Motor neuron (in vitro differentiated cells): ENCODE results near the gene IRF2. TPM values are rescaled to one million over a fixed set of nuclear protein-coding genes. Genes with fewer than 3 reads are reported as not detected.

Experiments
- ATAC-seq, 8 experiments: fragments of 200-7000 bp; cut with Tn5 transposase; replicated peaks in 6 of 8; 2 replicates each; pipeline ENCODE4 v1.8.0; 2021; ENCODE audit warnings: mild to moderate bottlenecking in 8 of 8, moderate library complexity in 8 of 8
- H3K27ac ChIP-seq, 2 donors: fragments of 250-450 bp; sonication (Bioruptor Pico); 2 replicates each; pipeline ENCODE4 v1.9.0; 2021; ENCODE audit warnings: antibody characterized with exemption in 2 of 2, mild to moderate bottlenecking in 2 of 2, moderate library complexity in 1 of 2
- H3K4me1 ChIP-seq, 2 donors: fragments of 250-450 bp; sonication (Bioruptor Pico); replicated peaks in 1 of 2; 2 replicates each; pipeline ENCODE4 v1.6.1; 2021; ENCODE audit warnings: antibody characterized with exemption in 2 of 2, mild to moderate bottlenecking in 2 of 2, moderate library complexity in 1 of 2
- H3K4me3 ChIP-seq, 5 donors: fragments of 250-450 bp; sonication (Bioruptor Pico); 2 replicates each; pipeline ENCODE4 v1.9.0; 2021; ENCODE audit warnings: antibody characterized with exemption in 5 of 5, mild to moderate bottlenecking in 5 of 5, moderate library complexity in 4 of 5
- WGBS, 10 experiments: fragments of 450-650 bp; shearing (Covaris generic); methylation state at CpG; one replicate each; pipeline ENCODE4 v1.0.0; 2022; 5-methylcytosine and 5-hydroxymethylcytosine counted together
- in situ Hi-C, 9 experiments: fragments of 400-800 bp; cut with MboI; loops; one replicate each; pipeline ENCODE4 v1.15.0; 2021; ENCODE audit warnings: low sequenced_read_pairs in 9 of 9, low pct_unique_long_range_greater_than_20kb in 2 of 9; ENCODE audit not compliant: unreplicated experiment in 9 of 9
- total RNA-seq, 8 experiments: library from RNA; unstranded; fragments of 300-600 nt; gene quantifications; 2 replicates each; pipeline versions ENCODE4 v1.2.3 to v1.2.4, GENCODE V29; 2022

Gene IRF2
- total RNA-seq, 8 experiments from 2014 or later = 6.3 to 36.7 (median 15.3) TPM

DNA sequence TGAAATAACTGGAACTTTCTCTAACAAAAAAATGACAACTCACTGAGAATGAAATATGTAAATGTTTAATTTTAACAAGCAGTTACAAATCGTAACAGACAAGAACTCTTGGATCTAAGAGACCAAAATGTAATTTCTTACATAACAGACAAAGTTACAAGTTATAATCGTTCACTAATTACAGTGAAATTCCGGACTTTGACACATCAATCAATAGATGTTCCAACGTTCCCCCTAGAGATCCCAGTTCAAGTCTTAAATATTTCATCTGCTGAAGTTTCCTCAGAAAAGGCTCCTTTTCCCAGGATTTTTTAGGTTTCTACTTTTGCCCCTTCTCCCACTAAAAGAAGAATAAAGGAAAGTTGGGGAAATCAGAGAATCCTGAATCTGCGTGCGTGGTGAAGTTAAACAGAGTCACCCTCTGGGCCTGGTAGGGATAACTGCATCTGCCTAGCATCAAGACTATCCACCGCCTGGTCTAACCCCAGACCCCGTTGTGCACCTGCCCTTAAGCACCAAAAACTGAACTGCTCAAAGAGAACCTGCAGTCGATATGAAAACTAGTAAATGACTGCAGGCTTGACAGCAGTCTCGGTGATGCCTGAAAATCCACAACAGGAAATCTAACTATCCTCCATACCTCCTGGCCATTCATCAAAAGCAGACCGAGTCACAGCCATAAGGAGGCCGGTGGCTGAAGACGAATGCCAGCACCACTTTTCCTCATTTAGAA is 2.3 kb downstream of the IRF2 start:
- peak overlapping the region; percentile 50 to 95 (median 56) for H3K4me3 ChIP-seq
- in situ Hi-C loops = loop anchor here in 1 of 9 experiments (10.0 kb wide), 1 partner anchor 63 kb away; no protein-coding TSS in a partner anchor
- WGBS, 10 experiments = 5 to 47% (median 23%) methylated on average over 2 to 9 of the region's 13 CpGs; no CpG with 5 or more reads in 1 of the 10 experiments
- H3K4me1 ChIP-seq = peaks cover 0 to 7% of the 10 kb centered on the region in 2 donors
- H3K27ac ChIP-seq = peak overlapping the region in 1 of 2 donors; percentile 64
- ATAC-seq = peak in 4 of 8 experiments; percentile 0 to 2 (median 1)

- Histone ChIP-seq H3K4me1 (peaks cover 0 to 7% of the 10 kb centered on the region in 2 donors), H3K4me3 (no peak overlapping the region), H3K27ac (no peak overlapping the region)
- in situ Hi-C loops = loop anchor here in 1 of 9 experiments (10.0 kb wide), 1 partner anchor 64 kb away; no protein-coding TSS in a partner anchor
- 52 to 95% (median 76%) methylated on average over 1 to 2 of the region's 2 CpGs for WGBS, 10 experiments
- ATAC-seq = no peak
Measured at GRCh38 chr4:184470785-184471110, 3.6 kb downstream of the IRF2 start.

DNA sequence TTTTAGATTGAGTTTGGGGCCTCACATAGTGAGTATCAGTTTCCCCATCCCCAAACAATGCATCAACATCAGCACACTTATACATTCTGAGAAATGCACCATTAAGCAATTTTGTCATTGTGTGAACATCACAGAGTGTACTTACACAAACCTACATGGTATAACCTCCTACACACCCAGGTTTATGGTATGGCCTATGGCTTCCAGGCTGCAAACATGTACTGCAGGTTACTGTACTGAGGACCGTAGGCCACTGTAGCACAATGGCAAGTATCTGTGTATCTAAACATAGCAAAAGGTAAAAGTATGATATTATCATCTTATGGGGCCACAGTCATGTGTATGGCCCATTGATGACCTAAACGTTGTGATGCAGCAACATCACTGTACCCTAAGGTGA is 7.7 kb downstream of the IRF2 start:
- no peak for ATAC-seq
- 50 to 100% (median 100%) methylated on average over 1 to 2 of the region's 2 CpGs; no CpG with 5 or more reads in 3 of the 10 experiments for WGBS, 10 experiments
- Histone ChIP-seq H3K4me3 (no peak overlapping the region), H3K27ac (no peak overlapping the region), H3K4me1 (peaks cover 2% of the 10 kb centered on the region in 2 donors)
- in situ Hi-C loops = no loop called here

GRCh38 chr4:184464759-184465454 is 9.4 kb downstream of the IRF2 start:
- H3K4me3 ChIP-seq = no peak overlapping the region
- in situ Hi-C loops = no loop called here
- no peak overlapping the region for H3K27ac ChIP-seq
- 70 to 89% (median 79%) methylated on average over 1 to 5 of the region's 5 CpGs; no CpG with 5 or more reads in 4 of the 10 experiments for WGBS, 10 experiments
- H3K4me1 ChIP-seq = peaks cover 0 to 2% of the 10 kb centered on the region in 2 donors
- ATAC-seq = no peak

DNA sequence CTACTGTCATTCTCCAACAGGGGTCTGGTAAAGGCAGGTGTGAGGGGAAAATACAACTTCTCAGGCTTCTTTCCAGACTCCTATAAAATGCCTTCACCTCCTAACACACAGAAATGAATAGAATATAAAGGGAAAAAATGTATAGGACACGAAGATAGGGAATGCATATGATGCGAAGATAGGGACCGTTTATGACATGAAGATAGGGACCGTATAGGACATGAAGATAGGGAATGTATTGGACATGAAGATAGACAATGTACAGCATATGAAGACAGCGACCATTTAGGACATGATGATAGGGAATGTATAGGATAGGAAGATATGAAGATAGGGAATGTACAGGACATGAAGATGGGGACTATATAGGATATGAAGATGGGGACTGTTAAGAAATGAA is 10.5 kb downstream of the IRF2 start:
- Histone ChIP-seq H3K4me1 (peaks cover 2 to 5% of the 10 kb centered on the region in 2 donors), H3K27ac (no peak overlapping the region), H3K4me3 (no peak overlapping the region)
- in situ Hi-C loops = no loop called here
- WGBS, 10 experiments = 87 to 100% (median 96%) methylated on average over 3 to 5 of the region's 5 CpGs
- ATAC-seq = no peak

DNA sequence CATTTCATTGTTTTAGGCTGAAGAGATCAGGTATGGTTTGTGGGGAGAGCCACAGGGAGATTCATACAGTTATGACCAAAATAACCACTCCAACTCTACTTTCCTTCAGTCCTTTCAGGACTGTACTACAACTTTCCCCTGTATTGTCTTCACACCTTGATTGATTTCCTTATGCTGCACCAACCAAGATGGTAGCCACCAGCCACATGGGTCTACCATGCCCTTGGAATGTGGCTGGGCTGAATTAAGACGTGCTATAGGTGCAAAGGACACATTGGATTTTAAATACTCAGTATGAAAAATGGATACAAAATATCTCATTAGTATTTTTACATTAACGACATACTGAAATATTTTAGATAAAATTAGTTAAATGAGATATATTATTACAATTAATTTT is 11.2 kb downstream of the IRF2 start:
- WGBS, 10 experiments = 58 to 100% (median 100%) methylated on average over 1 to 2 of the region's 2 CpGs; no CpG with 5 or more reads in 1 of the 10 experiments
- Histone ChIP-seq H3K27ac (no peak overlapping the region), H3K4me3 (no peak overlapping the region), H3K4me1 (peaks cover 2 to 5% of the 10 kb centered on the region in 2 donors)
- in situ Hi-C loops = no loop called here
- no peak for ATAC-seq

DNA sequence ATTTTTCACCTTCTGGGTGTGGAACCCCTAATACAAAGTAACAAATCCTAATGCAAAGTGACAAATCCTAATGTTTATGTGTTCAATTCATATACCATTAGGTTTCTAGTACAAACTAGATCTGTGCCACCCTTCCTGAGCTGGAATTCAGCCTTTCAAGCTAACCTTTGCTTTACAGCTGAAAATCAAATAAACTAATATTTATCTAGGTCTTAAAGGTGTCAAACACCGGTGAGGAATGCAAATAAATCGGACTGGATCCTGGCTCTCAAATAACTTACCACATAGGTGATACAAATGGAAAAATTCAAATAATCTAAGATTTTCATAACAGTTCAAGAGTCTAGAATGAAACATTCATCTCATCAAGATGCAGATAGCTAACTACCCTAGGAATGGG is 11.6 kb downstream of the IRF2 start:
- H3K4me1 ChIP-seq = peaks cover 2 to 5% of the 10 kb centered on the region in 2 donors
- WGBS, 10 experiments = 90 to 100% (median 95%) methylated on average over 1 to 2 of the region's 2 CpGs; no CpG with 5 or more reads in 3 of the 10 experiments
- H3K4me3 ChIP-seq = no peak overlapping the region
- in situ Hi-C loops = no loop called here
- no peak for ATAC-seq
- no peak overlapping the region for H3K27ac ChIP-seq

GRCh38 chr4:184461711-184462441 is 12.5 kb downstream of the IRF2 start:
- WGBS, 10 experiments = 92 to 100% (median 96%) methylated on average over 1 to 5 of the region's 7 CpGs; no CpG with 5 or more reads in 3 of the 10 experiments
- Histone ChIP-seq H3K27ac (no peak overlapping the region), H3K4me1 (peaks cover 2 to 5% of the 10 kb centered on the region in 2 donors), H3K4me3 (no peak overlapping the region)
- in situ Hi-C loops = no loop called here
- ATAC-seq = no peak

DNA sequence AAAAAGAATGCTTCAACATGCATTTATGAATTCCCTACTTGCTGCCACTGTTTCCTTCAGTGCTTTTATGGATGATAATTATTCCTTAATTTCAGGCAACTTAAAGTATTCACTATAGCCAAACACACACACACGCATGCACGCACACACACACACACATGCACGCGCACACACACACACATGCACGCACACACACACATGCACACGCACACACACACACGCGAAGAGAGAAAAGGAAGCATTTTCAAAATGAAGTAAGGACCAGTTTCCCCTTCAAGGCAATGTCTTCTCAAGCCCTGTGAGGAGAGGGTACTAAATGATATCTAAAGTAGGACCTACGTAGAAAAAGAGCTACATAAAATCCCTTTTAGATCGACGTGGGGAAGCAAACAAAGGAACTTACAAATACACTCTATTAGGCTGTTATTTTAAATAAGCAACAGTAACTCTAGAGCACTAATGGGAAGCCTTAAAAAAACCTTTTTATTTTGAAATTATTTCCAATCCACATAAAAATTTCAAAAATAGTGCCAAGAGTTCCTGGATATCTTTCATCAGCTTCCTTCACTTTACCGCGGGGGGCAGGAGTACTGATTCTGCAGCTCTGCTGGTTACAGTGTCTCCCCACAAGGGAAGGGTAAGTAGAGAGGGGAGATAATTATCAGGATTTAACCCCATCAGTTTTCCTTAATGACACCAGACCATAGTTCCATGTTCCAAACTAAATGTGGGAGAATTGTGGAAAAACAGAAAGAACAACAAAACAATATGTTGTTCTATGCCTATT is 13.7 kb downstream of the IRF2 start:
- no peak for ATAC-seq
- in situ Hi-C loops = no loop called here
- Histone ChIP-seq H3K4me3 (no peak overlapping the region), H3K4me1 (peaks cover 2 to 5% of the 10 kb centered on the region in 2 donors), H3K27ac (no peak overlapping the region)
- 50 to 94% (median 83%) methylated on average over 2 to 13 of the region's 13 CpGs; no CpG with 5 or more reads in 2 of the 10 experiments for WGBS, 10 experiments

DNA sequence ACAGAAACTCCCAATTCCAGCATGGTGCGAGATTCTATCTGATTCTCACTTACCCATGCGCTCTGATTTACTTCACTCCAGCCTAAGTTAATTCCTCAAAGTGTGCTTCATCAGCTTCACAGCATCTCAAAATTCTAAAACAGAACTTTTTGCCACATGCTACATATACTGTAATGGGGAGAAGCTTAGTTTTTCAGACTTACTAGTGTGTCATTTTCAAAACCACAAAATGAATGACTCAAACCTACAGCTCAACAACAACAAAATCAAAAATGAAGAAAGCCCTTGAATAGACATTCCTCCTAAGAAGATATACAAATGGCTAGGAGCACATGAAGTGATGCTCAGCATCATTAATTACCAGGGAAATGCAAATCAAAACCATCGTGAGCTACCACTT is 14.9 kb downstream of the IRF2 start:
- Histone ChIP-seq H3K4me3 (no peak overlapping the region), H3K27ac (no peak overlapping the region), H3K4me1 (peaks cover 0 to 5% of the 10 kb centered on the region in 2 donors)
- no peak for ATAC-seq
- in situ Hi-C loops = no loop called here
- 30 to 100% (median 90%) methylated on average over 1 to 3 of the region's 3 CpGs; no CpG with 5 or more reads in 1 of the 10 experiments for WGBS, 10 experiments

DNA sequence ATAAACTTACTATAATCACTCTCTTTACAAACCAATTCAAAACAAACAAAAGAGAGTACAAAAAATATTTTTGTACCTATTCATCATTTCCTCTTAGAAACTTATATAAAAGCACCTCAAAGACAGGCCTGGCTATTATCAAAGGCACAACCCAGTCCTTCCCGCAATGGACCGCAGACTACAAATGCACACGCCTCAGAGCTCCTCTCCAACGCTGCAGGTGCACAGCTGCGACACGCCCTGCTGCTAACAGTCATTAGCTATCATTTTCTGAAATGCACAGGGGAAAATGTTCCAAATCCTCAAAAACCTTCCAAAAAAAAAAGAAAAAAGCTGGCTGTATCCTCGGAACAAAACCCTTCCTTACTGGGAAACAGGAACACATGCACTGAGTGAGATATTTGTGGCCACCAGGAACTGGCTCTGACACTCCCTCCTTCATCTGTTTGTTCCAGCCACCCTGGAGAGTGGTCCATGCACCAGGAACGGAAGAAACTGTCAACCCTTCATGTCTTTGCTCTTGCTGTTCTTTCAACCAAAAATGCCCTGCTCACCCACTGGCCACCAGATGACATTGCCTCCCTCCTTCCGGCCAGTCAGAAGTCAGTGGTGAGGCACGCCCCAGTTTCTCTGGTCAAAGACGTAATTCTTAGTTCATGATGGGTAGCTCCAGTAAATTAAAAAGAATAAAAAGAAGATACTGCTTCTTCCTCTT is 16.7 kb downstream of the IRF2 start:
- WGBS, 10 experiments = 36 to 100% (median 80%) methylated on average over 1 to 9 of the region's 11 CpGs
- peak in 2 of 8 experiments; percentile 61 to 78 for ATAC-seq
- Histone ChIP-seq H3K27ac (no peak overlapping the region), H3K4me1 (peaks cover 6 to 8% of the 10 kb centered on the region in 2 donors), H3K4me3 (no peak overlapping the region)
- in situ Hi-C loops = no loop called here

DNA sequence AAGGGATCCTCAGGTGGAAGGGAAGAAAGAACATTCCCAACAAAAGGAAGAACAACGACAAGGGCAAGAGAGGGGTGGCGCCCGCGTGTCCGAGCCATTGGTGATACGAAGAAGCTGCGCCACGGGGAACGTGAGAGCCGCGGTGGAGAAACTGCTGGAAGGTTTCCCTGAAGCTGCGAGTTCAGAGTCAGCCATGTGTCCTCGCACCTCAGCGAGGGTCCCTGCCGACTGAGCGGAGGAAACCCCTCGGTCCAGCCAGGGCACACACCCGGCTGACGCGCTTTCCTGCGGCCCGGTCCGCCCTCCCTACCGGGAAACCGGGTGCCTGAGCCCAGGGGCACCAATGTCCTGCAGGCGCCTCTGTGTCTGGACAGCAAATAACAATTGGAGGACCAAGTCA is 18.0 kb downstream of the IRF2 start:
- Histone ChIP-seq H3K4me1 (peaks cover 6 to 8% of the 10 kb centered on the region in 2 donors), H3K4me3 (no peak overlapping the region), H3K27ac (no peak overlapping the region)
- ATAC-seq = no peak
- in situ Hi-C loops = no loop called here
- 95 to 100% (median 100%) methylated on average over 1 to 16 of the region's 26 CpGs; no CpG with 5 or more reads in 3 of the 10 experiments for WGBS, 10 experiments
